Spleen (tissue), 7 donors: ENCODE data around the gene CD79A.

Experiments used
- POLR2A ChIP-seq, 3 donors: fragments of 450-650 bp; IDR thresholded peaks; one replicate each; pipeline ENCODE4 v1.5.1; 2017; ENCODE audit warnings: antibody characterized with exemption in 3 of 3, mild to moderate bottlenecking in 1 of 3
- TF ChIP-seq, protein P1 (sequence below), 11 experiments: fragments of 200-600 bp in 7 of 11; fragments of 450-650 bp in 4 of 11; sonication (generic) in 4 of 11; IDR thresholded peaks in 8 of 11; conservative IDR thresholded peaks in 3 of 11; 1 replicate in 7 of 11; 2 replicates in 4 of 11; pipeline versions ENCODE4 v1.4.0 to v1.8.0; 2016 to 2021; ENCODE audit warnings: antibody characterized with exemption in 11 of 11, inconsistent platforms in 4 of 11, mild to moderate bottlenecking in 1 of 11
- donor health status: DM: no; HTN: no; CAD: no; lungs with moderate emphysema.
- donor health status: DM: no; HTN: no; CAD: no.
- donor health status: DM: no; HTN: no; CAD: no.

DNA sequence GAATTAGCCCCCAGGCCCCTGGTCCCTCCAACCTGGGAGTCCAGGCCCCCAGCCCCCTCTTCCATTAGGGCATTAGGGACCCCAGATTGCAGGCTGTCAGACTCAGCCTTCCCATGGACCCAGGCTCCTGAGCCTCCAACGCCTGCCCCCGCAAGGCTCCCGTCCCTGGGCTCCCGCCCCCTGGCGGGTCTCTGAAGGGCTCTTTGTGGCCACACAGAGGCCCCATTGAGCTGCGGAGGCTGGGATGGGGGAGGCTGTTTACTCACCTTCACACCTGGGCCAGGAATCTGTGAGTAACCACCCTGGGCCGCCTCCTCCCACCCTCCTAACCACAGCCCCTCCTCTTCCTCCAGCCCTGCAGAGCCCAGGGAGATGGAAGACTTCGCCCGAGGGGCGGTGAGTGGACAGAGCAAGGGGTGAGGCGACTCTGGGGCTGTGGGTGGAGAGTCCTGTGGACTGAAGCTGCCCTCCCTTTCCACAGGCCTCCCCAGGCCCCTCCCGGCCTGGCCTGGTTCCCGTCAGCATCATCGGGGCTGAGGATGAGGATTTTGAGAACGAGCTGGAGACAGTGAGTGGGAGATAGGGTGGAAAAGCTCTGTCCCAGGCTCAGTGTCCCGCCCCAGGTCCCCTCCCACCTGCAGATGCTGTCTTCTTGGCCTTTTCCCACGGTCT lies 10.8 kb downstream of the CD79A start:
- TF ChIP-seq, protein P1, sequence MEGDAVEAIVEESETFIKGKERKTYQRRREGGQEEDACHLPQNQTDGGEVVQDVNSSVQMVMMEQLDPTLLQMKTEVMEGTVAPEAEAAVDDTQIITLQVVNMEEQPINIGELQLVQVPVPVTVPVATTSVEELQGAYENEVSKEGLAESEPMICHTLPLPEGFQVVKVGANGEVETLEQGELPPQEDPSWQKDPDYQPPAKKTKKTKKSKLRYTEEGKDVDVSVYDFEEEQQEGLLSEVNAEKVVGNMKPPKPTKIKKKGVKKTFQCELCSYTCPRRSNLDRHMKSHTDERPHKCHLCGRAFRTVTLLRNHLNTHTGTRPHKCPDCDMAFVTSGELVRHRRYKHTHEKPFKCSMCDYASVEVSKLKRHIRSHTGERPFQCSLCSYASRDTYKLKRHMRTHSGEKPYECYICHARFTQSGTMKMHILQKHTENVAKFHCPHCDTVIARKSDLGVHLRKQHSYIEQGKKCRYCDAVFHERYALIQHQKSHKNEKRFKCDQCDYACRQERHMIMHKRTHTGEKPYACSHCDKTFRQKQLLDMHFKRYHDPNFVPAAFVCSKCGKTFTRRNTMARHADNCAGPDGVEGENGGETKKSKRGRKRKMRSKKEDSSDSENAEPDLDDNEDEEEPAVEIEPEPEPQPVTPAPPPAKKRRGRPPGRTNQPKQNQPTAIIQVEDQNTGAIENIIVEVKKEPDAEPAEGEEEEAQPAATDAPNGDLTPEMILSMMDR (IDR thresholded peaks at IDR 0.05 in 8 of 11, conservative IDR thresholded peaks at IDR 0.05 in 3 of 11) = peak in 7 of 11 experiments; percentile 22 to 56 (median 44)
- no peak for TF ChIP-seq POLR2A (IDR thresholded peaks at IDR 0.05)
